Muscle layer of duodenum (tissue), 2 donors: Measurements from ENCODE around the gene NFIC.

ENCODE experiments used
- H3K27ac ChIP-seq: one replicate; pipeline ENCODE4 v1.7.0; 2013; ENCODE audit warnings: mild to moderate bottlenecking, low read length
- H3K27me3 ChIP-seq: one replicate; pipeline ENCODE4 v1.7.0; 2013; ENCODE audit warnings: low read depth, mild to moderate bottlenecking, control low read depth, low read length
- H3K36me3 ChIP-seq, 2 donors: one replicate each; pipeline ENCODE4 v1.7.0; 2013; ENCODE audit warnings: low read length in 2 of 2, control low read depth in 1 of 2, mild to moderate bottlenecking in 1 of 2; ENCODE audit not compliant: insufficient read depth in 2 of 2, control insufficient read depth in 1 of 2
- H3K4me1 ChIP-seq, 2 donors: one replicate each; pipeline ENCODE4 v1.7.0; 2013; ENCODE audit warnings: low read length in 2 of 2, mild to moderate bottlenecking in 2 of 2, control low read depth in 1 of 2, moderate library complexity in 1 of 2; ENCODE audit not compliant: insufficient read depth in 2 of 2, control insufficient read depth in 1 of 2
- H3K4me3 ChIP-seq, 2 donors: one replicate each; pipeline ENCODE4 v1.7.0; 2013; ENCODE audit warnings: low read length in 2 of 2, low read depth in 1 of 2, mild to moderate bottlenecking in 1 of 2
- H3K9me3 ChIP-seq, 2 donors: one replicate each; pipeline ENCODE4 v1.7.0; 2013; ENCODE audit warnings: low read length in 2 of 2, control low read depth in 1 of 2, mild to moderate bottlenecking in 1 of 2; ENCODE audit not compliant: control insufficient read depth in 1 of 2
- donor health status: healthy.

Gene NFIC

DNA sequence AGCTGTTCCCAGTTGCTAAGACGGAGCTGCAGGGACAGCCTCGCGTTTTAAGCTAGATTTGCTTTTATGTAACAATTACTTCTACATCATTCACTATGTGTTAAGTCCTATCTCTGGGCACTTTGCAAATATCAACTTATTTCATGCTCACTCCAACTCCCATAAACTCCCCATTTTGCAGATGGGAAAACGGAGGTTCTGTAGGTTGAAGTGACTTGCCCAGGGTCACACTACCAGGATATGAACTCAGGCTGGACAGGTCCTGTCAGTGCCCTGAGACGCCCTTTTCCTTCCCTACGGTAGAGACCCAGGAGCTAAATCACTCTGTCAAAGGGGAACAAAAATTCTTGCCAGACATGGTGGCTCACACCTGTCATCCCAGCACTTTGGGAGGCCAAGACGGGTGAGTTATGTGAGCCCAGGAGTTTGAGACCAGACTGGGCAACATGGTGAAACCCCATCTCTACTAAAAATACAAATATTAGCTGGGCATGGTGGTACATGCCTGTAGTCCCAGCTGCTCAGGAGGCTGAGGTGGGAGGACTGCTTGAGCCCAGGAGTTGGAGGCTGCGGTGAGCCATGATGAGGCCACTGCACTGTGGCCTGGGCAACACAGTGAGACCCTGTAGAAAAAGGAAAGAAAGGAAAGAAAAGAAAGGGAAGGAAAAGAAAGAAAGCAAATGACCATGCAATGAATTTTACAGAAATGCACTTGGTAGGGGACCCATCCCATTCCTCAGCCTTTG, 14.5 kb upstream of the NFIC start:
- H3K4me3 ChIP-seq, result no peak overlapping the region
- no peaks in the 10 kb centered on the region for H3K36me3 ChIP-seq
- H3K9me3 ChIP-seq, result no peaks in the 10 kb centered on the region
- H3K27ac ChIP-seq, result no peak overlapping the region
- H3K27me3 ChIP-seq, result no peaks in the 10 kb centered on the region
- peaks cover 0 to 9% of the 10 kb centered on the region in 2 donors for H3K4me1 ChIP-seq

DNA sequence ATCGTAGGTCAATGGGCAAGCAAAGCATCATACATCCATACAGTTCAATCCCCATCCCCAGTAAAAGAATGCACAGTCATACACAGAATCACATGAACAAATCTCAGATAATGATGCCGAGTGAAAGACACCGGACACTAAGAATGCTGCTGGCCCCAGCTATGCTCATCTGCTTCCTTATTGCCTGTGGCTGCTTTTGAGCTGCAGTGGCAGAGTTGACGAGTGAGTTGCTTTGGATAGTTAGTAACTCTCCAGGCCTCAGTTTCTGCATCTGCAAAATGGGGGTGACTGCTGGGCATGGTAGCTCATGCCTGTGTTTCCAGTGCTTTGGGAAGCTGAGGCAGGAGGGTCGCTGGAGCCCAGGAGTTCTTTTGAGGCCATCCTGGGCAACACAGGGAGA, 12.9 kb upstream of the NFIC start:
- Histone ChIP-seq H3K27ac (no peak overlapping the region), H3K27me3 (no peaks in the 10 kb centered on the region), H3K9me3 (no peaks in the 10 kb centered on the region), H3K36me3 (no peaks in the 10 kb centered on the region), H3K4me3 (no peak overlapping the region), H3K4me1 (peaks cover 0 to 11% of the 10 kb centered on the region in 2 donors)

DNA sequence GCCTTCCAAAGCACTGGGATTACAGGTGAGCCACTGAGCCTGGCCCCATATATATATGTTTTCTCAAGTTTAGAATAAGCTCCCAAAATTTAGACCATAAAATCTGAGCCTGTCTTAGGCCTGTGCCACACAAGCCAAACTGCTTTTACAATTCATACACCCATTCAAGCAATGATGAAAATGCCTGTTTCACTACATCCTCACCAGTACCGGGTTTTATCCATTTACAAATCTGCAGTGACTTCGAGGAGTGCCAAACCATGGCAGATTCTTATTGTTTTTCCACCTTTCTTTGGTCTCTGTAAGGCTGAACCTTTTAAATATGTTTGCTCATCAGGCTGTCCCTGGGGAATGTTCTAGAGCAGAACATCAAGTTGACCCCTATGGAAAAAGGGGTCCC, 9.6 kb upstream of the NFIC start:
- Histone ChIP-seq H3K9me3 (no peaks in the 10 kb centered on the region), H3K27me3 (no peaks in the 10 kb centered on the region), H3K36me3 (no peaks in the 10 kb centered on the region), H3K4me1 (peaks cover 0 to 19% of the 10 kb centered on the region in 2 donors), H3K27ac (no peak overlapping the region), H3K4me3 (no peak overlapping the region)

DNA sequence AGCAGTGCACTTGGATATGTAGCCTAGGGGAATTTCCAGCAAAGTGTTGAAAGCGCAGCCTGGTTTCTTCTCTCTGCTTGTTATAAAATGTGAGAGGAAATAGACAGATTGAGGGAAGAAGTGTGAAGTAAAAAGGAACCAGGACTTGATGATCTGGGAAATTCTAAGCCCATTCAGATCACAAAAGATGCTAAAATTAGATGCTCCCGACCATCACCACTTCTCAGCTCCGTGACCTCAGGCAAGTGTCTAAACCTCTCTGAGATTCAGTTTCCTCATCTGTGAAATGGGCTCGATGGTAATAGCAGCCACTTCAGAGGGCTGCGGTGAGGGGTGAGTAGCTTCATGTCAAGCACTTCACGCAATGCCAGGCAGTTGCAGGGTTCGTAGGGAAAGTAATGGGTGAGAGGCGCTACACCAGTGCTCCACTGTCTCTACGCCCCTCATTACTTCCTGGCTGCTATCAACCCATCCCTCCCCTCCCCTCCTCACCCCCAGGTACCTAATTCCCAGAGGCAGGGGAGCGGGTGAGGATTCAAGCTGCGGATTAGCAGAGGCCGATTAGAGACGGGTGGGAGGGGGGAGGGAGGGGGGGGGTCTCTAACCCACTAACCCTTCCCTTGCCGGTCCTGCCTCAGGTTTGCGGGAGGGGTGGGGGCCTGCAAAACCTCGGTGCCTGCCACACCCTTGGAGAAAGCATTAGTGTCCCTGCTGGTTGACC, 9.0 kb upstream of the NFIC start:
- Histone ChIP-seq H3K4me3 (no peak overlapping the region), H3K27me3 (no peaks in the 10 kb centered on the region), H3K9me3 (no peaks in the 10 kb centered on the region), H3K36me3 (no peaks in the 10 kb centered on the region), H3K4me1 (peaks cover 0 to 25% of the 10 kb centered on the region in 2 donors), H3K27ac (no peak overlapping the region)

DNA sequence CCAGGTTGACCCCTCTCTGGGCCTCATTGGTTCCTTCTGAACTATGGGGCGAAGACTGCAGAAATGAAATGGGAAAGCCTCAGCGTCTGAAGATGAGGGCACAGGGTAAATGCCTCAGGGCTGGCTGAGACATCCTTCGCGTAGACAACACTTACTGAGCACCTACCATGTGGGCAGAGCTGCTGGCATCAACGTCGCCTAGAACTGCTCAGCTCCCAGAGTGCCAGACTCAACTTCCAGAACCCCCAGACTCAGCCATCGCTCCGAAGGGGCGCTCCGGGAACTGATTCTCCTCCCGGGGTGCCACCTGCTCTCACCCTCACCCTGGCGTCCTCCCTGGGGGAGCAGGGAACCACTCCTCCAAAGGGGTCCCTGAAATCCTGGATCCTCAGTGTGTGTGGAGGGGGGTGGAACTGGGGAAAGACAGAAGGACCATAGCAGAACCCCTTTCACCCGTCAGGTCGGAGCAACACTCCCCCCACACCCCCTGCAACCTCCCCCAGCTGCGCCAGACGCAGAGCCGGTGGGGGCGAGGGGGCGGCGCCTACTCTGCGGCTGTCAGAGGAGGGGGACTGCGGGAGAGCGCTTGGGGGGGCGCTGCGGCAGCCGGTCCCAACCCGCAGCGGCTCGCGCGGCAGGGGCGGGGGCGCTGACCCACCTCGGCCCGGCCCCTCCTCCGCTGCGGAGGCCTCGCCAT, 8.2 kb upstream of the NFIC start:
- no peak overlapping the region for H3K27ac ChIP-seq

DNA sequence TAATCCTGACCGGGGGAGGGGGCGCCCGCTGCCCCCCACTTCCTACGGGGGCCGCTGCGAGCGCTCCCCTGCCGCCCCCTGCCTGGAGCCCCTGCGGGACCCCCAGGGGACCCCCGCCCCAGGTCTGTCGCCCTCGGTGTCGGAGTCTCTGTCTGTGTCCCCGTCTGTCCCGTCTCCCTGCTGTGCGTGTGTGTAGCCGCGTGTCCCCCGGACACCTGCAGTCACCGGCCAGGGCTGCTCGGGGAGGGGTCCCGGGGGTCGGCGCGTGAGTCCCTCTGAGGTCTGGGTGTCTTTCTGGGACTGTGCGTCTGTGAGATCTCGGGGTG, 7.7 kb upstream of the NFIC start:
- Histone ChIP-seq H3K27me3 (no peaks in the 10 kb centered on the region), H3K4me3 (peak overlapping the region; percentile 57 to 73), H3K36me3 (no peaks in the 10 kb centered on the region), H3K27ac (no peak overlapping the region), H3K9me3 (no peaks in the 10 kb centered on the region), H3K4me1 (peaks cover 0 to 30% of the 10 kb centered on the region in 2 donors)

More for the DNA sequence above, 8.2 kb upstream of the NFIC start:
- H3K36me3 ChIP-seq, result no peaks in the 10 kb centered on the region
- H3K4me1 ChIP-seq, result peaks cover 0 to 30% of the 10 kb centered on the region in 2 donors
- no peaks in the 10 kb centered on the region for H3K27me3 ChIP-seq
- no peaks in the 10 kb centered on the region for H3K9me3 ChIP-seq
- peak overlapping the region in 1 of 2 donors; percentile 73 for H3K4me3 ChIP-seq

DNA sequence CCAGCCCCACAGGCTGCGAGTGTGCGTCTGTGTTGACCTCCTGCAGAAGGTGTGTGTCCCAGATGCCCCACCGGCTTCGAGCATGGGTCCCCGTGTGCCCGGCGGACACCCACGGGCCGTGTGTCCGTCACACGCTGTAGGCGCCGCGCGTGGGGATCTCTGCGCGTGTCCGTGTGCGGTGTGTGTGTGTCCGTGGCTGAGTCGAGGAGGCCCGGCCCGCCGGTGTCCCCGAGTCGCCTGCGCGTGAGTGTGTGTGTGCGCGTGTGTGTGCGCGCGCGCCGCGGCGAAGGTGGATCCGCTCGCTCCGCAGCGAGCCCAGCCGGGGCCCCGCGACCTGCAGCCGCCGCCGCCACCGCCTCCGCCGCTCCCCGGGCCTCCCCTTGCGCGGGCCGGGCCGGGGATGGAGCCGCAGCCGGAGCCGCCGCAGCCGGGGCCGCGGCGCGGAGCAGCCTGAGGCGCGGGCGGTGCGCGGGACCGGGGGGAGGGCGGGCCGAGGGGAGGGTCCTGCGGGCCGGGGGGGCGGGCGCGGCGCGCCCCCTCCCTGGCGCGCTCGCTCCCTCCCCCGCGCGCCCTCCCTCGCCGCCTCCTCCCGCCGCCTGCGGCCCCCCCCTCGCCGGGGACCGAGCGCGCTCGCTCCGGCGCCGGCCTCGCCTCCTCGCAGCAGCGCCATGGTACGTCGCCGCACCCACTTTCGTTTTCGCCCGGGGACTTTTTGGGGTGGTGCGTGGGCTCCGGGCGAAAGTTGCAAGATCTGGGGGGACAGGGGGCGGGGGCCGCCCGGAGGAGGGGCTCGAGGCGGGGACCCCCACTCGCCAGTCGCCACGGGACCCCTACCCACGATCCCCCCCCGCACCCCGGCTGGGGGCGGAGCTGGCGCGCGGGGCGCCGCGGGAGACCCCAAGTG, 7.1 kb upstream of the NFIC start:
- Histone ChIP-seq H3K27ac (no peak overlapping the region), H3K9me3 (no peaks in the 10 kb centered on the region), H3K36me3 (no peaks in the 10 kb centered on the region), H3K27me3 (no peaks in the 10 kb centered on the region), H3K4me1 (peaks cover 0 to 33% of the 10 kb centered on the region in 2 donors), H3K4me3 (peak overlapping the region; percentile 57 to 73)

DNA sequence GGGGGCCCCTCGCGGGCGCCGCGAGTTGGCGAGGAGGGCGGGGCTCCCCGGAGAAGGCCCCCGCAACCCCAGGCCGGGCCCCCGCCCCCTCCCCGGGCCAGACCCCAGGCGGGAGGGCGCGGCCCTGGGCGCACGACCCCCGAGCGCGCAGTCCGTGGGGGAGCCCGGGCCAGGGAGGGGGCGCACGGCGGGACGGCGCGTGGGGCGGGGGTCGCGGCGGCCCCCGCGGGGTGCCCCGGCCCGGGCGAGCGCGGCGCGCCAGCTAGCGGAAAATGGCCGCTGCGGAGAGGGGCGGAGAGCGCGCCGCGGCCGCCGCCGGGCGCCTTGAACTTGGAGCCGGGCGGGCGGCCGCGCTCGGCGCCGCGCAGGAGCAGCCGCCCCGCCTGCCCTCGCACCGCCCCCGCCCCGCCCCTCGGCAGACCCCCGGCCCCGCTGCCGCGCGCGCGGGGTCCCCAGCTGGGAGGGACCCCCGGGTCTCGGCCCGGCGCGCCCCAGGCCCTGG, 6.4 kb upstream of the NFIC start:
- peaks cover 1 to 40% of the 10 kb centered on the region in 2 donors for H3K4me1 ChIP-seq
- H3K27ac ChIP-seq, result no peak overlapping the region
- no peaks in the 10 kb centered on the region for H3K9me3 ChIP-seq
- no peaks in the 10 kb centered on the region for H3K27me3 ChIP-seq
- no peaks in the 10 kb centered on the region for H3K36me3 ChIP-seq
- peak overlapping the region in 1 of 2 donors; percentile 82 for H3K4me3 ChIP-seq

DNA sequence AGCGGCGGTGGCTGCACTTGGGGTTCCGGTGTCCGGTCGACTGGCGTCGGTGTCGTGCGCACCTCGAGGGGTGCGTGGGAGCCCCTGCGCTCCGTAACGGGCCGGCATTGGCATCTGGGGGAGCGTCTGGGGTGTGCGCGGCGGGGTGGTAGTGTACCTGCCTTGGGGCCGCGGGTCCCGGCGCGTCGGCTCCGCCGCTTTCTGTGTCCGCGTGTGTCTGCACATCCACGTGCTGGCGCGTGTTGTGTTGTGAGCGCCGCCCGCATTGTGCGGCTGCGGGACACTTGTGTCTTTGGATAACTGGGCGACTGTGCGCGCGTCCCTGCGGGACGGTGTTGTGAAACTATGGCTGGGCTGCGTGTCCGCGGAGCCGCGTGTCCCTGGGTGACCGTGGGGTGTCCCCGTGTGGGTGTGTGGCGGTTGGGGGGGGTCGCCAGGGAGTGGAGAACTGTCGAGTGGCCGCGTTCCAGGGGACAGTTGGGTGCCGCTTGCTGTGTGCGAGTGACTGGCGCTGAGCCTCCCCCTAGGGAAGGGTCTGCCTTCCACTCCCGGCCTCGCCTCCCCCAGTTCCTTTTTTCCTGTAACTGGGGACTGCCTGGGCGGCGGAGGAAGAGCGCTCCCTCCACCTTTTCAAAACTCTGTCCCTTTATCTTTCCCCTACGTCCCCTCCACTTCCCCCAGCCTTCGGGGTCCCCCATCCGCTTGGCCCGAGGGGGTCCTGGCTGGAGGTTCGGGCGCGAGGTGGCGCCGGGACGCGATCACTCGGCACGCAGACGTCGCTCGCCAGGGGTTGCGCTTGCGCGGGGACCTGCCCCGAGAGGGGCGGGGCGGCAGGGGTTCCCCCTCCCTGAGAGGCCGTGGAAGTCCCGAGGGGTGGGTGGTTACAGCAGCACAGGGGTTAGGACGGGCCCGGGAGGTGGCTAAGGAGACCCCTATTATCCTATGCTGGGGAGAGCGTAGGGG, 5.7 kb upstream of the NFIC start:
- peak overlapping the region; percentile 67 to 82 for H3K4me3 ChIP-seq
- no peaks in the 10 kb centered on the region for H3K9me3 ChIP-seq
- no peaks in the 10 kb centered on the region for H3K27me3 ChIP-seq
- peak overlapping the region; percentile 84 for H3K27ac ChIP-seq
- H3K4me1 ChIP-seq, result peaks cover 8 to 47% of the 10 kb centered on the region in 2 donors
- H3K36me3 ChIP-seq, result no peaks in the 10 kb centered on the region
